WTC11 (cell line): Measurements from ENCODE around the gene TRIM29. TPM values are rescaled to one million over a fixed set of nuclear protein-coding genes. Genes with fewer than 3 reads are reported as not detected.
A peak's percentile ranks its signal among the peaks of the same experiment; 100 is the strongest.

Experiments
- EMX1 ChIP-seq: fragments of 250-450 bp; sonication (Bioruptor Pico); IDR thresholded peaks from 2 replicates; pipeline ENCODE4 v1.8.0; 2021; ENCODE audit warnings: mild to moderate bottlenecking
- FOXK1 ChIP-seq: sonication (generic); formaldehyde crosslinking; IDR thresholded peaks from 2 replicates; pipeline ENCODE4 v1.8.0; 2022; ENCODE audit warnings: mild to moderate bottlenecking, moderate library complexity, missing genetic modification reagents
- GABPB1 ChIP-seq: sonication (generic); formaldehyde crosslinking; IDR thresholded peaks from 2 replicates; pipeline ENCODE4 v1.8.1; 2023; ENCODE audit warnings: mild to moderate bottlenecking, missing genetic modification reagents
- JAZF1 ChIP-seq: fragments of 250-450 bp; sonication (Bioruptor Pico); IDR thresholded peaks from 2 replicates; pipeline ENCODE4 v1.9.0; 2021; ENCODE audit warnings: moderate library complexity, mild to moderate bottlenecking, inconsistent platforms
- MXD4 ChIP-seq: fragments of 250-450 bp; sonication (Bioruptor Pico); IDR thresholded peaks from 2 replicates; pipeline ENCODE4 v1.8.0; 2021; ENCODE audit warnings: mild to moderate bottlenecking, moderate library complexity, borderline replicate concordance
- NR1H2 ChIP-seq: sonication (generic); formaldehyde crosslinking; IDR thresholded peaks from 2 replicates; pipeline ENCODE4 v1.9.0; 2021; ENCODE audit warnings: mild to moderate bottlenecking, moderate library complexity, missing genetic modification reagents
- RORB ChIP-seq: fragments of 250-450 bp; sonication (Bioruptor Pico); IDR thresholded peaks from 2 replicates; pipeline ENCODE4 v1.9.0; 2021; ENCODE audit warnings: mild to moderate bottlenecking
- SMAD4 ChIP-seq: sonication (generic); formaldehyde crosslinking; IDR thresholded peaks from 2 replicates; pipeline ENCODE4 v1.8.0; 2022; ENCODE audit warnings: mild to moderate bottlenecking, missing genetic modification reagents
- TP53 ChIP-seq: sonication (generic); formaldehyde crosslinking; IDR thresholded peaks from 2 replicates; pipeline ENCODE4 v1.8.1; 2023; ENCODE audit warnings: mild to moderate bottlenecking, missing genetic modification reagents
- ZBTB21 ChIP-seq: sonication (generic); formaldehyde crosslinking; IDR thresholded peaks from 2 replicates; pipeline ENCODE4 v1.8.1; 2023; ENCODE audit warnings: mild to moderate bottlenecking, missing genetic modification reagents, borderline replicate concordance
- ZNF219 ChIP-seq: sonication (generic); formaldehyde crosslinking; IDR thresholded peaks from 2 replicates; pipeline ENCODE4 v1.8.0; 2023; ENCODE audit warnings: missing genetic modification reagents, mild to moderate bottlenecking, borderline replicate concordance
- ZNF396 ChIP-seq: fragments of 250-450 bp; sonication (Bioruptor Pico); IDR thresholded peaks from 2 replicates; pipeline ENCODE4 v1.8.0; 2021; ENCODE audit warnings: mild to moderate bottlenecking, moderate library complexity, borderline replicate concordance
- total RNA-seq: library from RNA; stranded (reverse); gene quantifications from 3 replicates; pipeline ENCODE4 v1.2.3, GENCODE V29; 2021
- TF ChIP-seq, protein P1 (sequence below): fragments of 250-450 bp; sonication (Bioruptor Pico); IDR thresholded peaks from 2 replicates; pipeline ENCODE4 v2.1.2; 2022; ENCODE audit warnings: mild to moderate bottlenecking, moderate library complexity
- TF ChIP-seq, protein P2 (sequence below): sonication (generic); formaldehyde crosslinking; IDR thresholded peaks from 2 replicates; pipeline ENCODE4 v1.8.1; 2023; ENCODE audit warnings: mild to moderate bottlenecking, missing genetic modification reagents
- TF ChIP-seq, protein P3 (sequence below): fragments of 250-450 bp; sonication (Bioruptor Pico); IDR thresholded peaks from 2 replicates; pipeline ENCODE4 v1.9.0; 2021; ENCODE audit warnings: mild to moderate bottlenecking, borderline replicate concordance
- TF ChIP-seq, protein P4 (sequence below): sonication (generic); formaldehyde crosslinking; IDR thresholded peaks from 2 replicates; pipeline ENCODE4 v1.8.1; 2022; ENCODE audit warnings: mild to moderate bottlenecking, moderate library complexity, missing genetic modification reagents
- TF ChIP-seq, protein P5 (sequence below): sonication (generic); formaldehyde crosslinking; IDR thresholded peaks from 2 replicates; pipeline ENCODE4 v1.8.1; 2022; ENCODE audit warnings: mild to moderate bottlenecking, missing genetic modification reagents, moderate library complexity, borderline replicate concordance
- TF ChIP-seq, protein P6 (sequence below): sonication (generic); formaldehyde crosslinking; IDR thresholded peaks from 2 replicates; pipeline ENCODE4 v1.8.1; 2022; ENCODE audit warnings: low read depth, mild to moderate bottlenecking, moderate library complexity, missing genetic modification reagents, borderline replicate concordance

The TRIM29 gene
- total RNA-seq, 1 experiment from 2014 or later: 0.11 TPM

DNA sequence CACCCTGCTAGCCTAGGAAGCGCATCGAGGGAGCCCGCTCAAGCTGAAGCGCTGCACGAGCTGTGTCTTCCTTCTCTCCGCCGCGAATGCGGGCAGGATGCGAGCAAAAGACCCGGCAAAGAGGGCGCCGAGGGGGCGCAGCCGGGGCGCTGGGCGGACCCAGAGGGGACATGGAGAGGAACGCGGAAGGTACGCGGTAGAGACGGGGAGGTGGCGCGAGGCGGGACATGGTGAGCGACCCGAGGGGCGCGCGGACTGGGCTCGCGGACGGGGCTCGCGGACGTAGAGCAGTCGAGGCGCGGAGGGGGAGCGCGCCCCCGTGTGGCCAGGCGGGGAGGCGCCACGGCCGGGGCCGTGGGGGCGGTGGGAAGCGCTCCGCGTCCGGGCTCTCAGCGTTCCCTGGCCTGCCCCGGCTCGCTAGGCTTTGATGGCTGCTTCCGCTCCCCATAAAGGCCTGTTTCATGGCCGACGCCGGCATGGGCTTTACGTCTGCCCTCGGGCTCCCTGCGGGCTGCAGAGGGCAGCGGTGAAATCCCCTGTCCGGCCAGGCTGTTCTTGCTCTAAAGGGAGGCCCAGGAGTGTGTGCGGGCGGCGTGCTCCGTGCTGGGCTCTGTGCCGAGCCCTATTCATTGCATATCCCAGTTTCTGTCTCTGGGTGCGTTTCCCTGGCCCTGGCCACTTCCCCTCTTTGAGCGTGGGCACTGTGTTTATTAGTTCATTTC lies 31.2 kb upstream of the TRIM29 start (continued):
- TF ChIP-seq, protein P1, sequence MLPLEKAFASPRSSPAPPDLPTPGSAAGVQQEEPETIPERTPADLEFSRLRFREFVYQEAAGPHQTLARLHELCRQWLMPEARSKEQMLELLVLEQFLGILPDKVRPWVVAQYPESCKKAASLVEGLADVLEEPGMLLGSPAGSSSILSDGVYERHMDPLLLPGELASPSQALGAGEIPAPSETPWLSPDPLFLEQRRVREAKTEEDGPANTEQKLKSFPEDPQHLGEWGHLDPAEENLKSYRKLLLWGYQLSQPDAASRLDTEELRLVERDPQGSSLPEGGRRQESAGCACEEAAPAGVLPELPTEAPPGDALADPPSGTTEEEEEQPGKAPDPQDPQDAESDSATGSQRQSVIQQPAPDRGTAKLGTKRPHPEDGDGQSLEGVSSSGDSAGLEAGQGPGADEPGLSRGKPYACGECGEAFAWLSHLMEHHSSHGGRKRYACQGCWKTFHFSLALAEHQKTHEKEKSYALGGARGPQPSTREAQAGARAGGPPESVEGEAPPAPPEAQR (CRISPR knock-in tag): no peak
- 0 out of 2 replicates have a peak, but pooled peaks have one; percentile 50 for TF ChIP-seq TP53
- TF ChIP-seq, protein P2, sequence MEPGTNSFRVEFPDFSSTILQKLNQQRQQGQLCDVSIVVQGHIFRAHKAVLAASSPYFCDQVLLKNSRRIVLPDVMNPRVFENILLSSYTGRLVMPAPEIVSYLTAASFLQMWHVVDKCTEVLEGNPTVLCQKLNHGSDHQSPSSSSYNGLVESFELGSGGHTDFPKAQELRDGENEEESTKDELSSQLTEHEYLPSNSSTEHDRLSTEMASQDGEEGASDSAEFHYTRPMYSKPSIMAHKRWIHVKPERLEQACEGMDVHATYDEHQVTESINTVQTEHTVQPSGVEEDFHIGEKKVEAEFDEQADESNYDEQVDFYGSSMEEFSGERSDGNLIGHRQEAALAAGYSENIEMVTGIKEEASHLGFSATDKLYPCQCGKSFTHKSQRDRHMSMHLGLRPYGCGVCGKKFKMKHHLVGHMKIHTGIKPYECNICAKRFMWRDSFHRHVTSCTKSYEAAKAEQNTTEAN (CRISPR knock-in tag): no peak
- TF ChIP-seq RORB (CRISPR knock-in tag): no peak
- no peak for TF ChIP-seq ZNF219 (CRISPR knock-in tag)
- TF ChIP-seq GABPB1: no peak
- TF ChIP-seq, protein P3, sequence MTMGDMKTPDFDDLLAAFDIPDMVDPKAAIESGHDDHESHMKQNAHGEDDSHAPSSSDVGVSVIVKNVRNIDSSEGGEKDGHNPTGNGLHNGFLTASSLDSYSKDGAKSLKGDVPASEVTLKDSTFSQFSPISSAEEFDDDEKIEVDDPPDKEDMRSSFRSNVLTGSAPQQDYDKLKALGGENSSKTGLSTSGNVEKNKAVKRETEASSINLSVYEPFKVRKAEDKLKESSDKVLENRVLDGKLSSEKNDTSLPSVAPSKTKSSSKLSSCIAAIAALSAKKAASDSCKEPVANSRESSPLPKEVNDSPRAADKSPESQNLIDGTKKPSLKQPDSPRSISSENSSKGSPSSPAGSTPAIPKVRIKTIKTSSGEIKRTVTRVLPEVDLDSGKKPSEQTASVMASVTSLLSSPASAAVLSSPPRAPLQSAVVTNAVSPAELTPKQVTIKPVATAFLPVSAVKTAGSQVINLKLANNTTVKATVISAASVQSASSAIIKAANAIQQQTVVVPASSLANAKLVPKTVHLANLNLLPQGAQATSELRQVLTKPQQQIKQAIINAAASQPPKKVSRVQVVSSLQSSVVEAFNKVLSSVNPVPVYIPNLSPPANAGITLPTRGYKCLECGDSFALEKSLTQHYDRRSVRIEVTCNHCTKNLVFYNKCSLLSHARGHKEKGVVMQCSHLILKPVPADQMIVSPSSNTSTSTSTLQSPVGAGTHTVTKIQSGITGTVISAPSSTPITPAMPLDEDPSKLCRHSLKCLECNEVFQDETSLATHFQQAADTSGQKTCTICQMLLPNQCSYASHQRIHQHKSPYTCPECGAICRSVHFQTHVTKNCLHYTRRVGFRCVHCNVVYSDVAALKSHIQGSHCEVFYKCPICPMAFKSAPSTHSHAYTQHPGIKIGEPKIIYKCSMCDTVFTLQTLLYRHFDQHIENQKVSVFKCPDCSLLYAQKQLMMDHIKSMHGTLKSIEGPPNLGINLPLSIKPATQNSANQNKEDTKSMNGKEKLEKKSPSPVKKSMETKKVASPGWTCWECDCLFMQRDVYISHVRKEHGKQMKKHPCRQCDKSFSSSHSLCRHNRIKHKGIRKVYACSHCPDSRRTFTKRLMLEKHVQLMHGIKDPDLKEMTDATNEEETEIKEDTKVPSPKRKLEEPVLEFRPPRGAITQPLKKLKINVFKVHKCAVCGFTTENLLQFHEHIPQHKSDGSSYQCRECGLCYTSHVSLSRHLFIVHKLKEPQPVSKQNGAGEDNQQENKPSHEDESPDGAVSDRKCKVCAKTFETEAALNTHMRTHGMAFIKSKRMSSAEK (CRISPR knock-in tag): no peak
- no peak for TF ChIP-seq MXD4 (CRISPR knock-in tag)
- TF ChIP-seq, protein P4, sequence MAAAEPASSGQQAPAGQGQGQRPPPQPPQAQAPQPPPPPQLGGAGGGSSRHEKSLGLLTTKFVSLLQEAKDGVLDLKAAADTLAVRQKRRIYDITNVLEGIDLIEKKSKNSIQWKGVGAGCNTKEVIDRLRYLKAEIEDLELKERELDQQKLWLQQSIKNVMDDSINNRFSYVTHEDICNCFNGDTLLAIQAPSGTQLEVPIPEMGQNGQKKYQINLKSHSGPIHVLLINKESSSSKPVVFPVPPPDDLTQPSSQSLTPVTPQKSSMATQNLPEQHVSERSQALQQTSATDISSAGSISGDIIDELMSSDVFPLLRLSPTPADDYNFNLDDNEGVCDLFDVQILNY (CRISPR knock-in tag): peak; percentile 90; the same call in 1 of the 2 replicates
- no peak for TF ChIP-seq NR1H2 (CRISPR knock-in tag)
- TF ChIP-seq FOXK1 (CRISPR knock-in tag): peak; percentile 51; the same call in 1 of the 2 replicates
- TF ChIP-seq JAZF1 (CRISPR knock-in tag): no peak
- TF ChIP-seq, protein P5, sequence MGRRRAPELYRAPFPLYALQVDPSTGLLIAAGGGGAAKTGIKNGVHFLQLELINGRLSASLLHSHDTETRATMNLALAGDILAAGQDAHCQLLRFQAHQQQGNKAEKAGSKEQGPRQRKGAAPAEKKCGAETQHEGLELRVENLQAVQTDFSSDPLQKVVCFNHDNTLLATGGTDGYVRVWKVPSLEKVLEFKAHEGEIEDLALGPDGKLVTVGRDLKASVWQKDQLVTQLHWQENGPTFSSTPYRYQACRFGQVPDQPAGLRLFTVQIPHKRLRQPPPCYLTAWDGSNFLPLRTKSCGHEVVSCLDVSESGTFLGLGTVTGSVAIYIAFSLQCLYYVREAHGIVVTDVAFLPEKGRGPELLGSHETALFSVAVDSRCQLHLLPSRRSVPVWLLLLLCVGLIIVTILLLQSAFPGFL: no peak
- no peak for TF ChIP-seq ZNF396 (CRISPR knock-in tag)
- TF ChIP-seq SMAD4 (CRISPR knock-in tag): no peak
- TF ChIP-seq ZBTB21: no peak
- TF ChIP-seq, protein P6, sequence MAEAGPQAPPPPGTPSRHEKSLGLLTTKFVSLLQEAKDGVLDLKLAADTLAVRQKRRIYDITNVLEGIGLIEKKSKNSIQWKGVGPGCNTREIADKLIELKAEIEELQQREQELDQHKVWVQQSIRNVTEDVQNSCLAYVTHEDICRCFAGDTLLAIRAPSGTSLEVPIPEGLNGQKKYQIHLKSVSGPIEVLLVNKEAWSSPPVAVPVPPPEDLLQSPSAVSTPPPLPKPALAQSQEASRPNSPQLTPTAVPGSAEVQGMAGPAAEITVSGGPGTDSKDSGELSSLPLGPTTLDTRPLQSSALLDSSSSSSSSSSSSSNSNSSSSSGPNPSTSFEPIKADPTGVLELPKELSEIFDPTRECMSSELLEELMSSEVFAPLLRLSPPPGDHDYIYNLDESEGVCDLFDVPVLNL (CRISPR knock-in tag): no peak
- TF ChIP-seq EMX1 (CRISPR knock-in tag): no peak
